ENCODE results near the gene SCAMP1. TPM values are rescaled to one million over a fixed set of nuclear protein-coding genes. Genes with fewer than 3 reads are reported as not detected.

SCAMP1 gene
- total RNA-seq, 1 experiment from 2014 or later, result 72.5 TPM

GRCh38 chr5:78419396-78419795, 59.0 kb downstream of the SCAMP1 start:
- H3K36me3 ChIP-seq (ENCODE audit: insufficient read depth, low read length), result peaks cover 19% of the 10 kb centered on the region; the same call in 1 of the 2 replicates
- H3K4me3 ChIP-seq (ENCODE audit: low read length), result no peak overlapping the region

GRCh38 chr5:78420548-78420947, 60.1 kb downstream of the SCAMP1 start:
- no peaks in the 10 kb centered on the region for H3K9me3 ChIP-seq (ENCODE audit: low read length)
- no peak overlapping the region for H3K4me3 ChIP-seq (ENCODE audit: low read length)
- H4K20me1 ChIP-seq (ENCODE audit: insufficient read depth, low read depth, low read length), result no peaks in the 10 kb centered on the region
- H3K27ac ChIP-seq (ENCODE audit: low read length), result no peak overlapping the region
- H3K27me3 ChIP-seq (ENCODE audit: low read length), result no peaks in the 10 kb centered on the region
- no peak overlapping the region for H3K4me2 ChIP-seq (ENCODE audit: low read depth, low read length, poor library complexity, severe bottlenecking)
- H3K9ac ChIP-seq (ENCODE audit: low read length), result no peak overlapping the region
- H3K36me3 ChIP-seq (ENCODE audit: insufficient read depth, low read length), result peaks cover 19% of the 10 kb centered on the region; the same call in 1 of the 2 replicates
- no peak for DNase-seq
- peaks cover 21% of the 10 kb centered on the region for H3K79me2 ChIP-seq (ENCODE audit: low read length)
- no peak overlapping the region for H2AFZ ChIP-seq (ENCODE audit: low read length)
- no peaks in the 10 kb centered on the region for H3K9me2 ChIP-seq (replicated peaks; ENCODE audit: insufficient read depth, low read length)
- H3K4me1 ChIP-seq (ENCODE audit: low read length), result peaks cover 15% of the 10 kb centered on the region

More at GRCh38 chr5:78419396-78419795, 59.0 kb downstream of the SCAMP1 start:
- Histone ChIP-seq H3K79me2 (ENCODE audit: low read length) (peaks cover 25% of the 10 kb centered on the region), H3K27ac (ENCODE audit: low read length) (no peak overlapping the region), H2AFZ (ENCODE audit: low read length) (no peak overlapping the region), H3K4me2 (ENCODE audit: low read depth, low read length, poor library complexity, severe bottlenecking) (no peak overlapping the region), H3K27me3 (ENCODE audit: low read length) (no peaks in the 10 kb centered on the region), H4K20me1 (ENCODE audit: insufficient read depth, low read depth, low read length) (no peaks in the 10 kb centered on the region), H3K9me2 (replicated peaks; ENCODE audit: insufficient read depth, low read length) (no peaks in the 10 kb centered on the region), H3K4me1 (ENCODE audit: low read length) (peaks cover 15% of the 10 kb centered on the region), H3K9me3 (ENCODE audit: low read length) (no peaks in the 10 kb centered on the region), H3K9ac (ENCODE audit: low read length) (no peak overlapping the region)
- DNase-seq, result no peak

GRCh38 chr5:78424665-78425064, 64.2 kb downstream of the SCAMP1 start:
- no peak overlapping the region for H3K27ac ChIP-seq (ENCODE audit: low read length)
- no peaks in the 10 kb centered on the region for H3K9me3 ChIP-seq (ENCODE audit: low read length)
- DNase-seq, result no peak
- no peaks in the 10 kb centered on the region for H3K27me3 ChIP-seq (ENCODE audit: low read length)
- peaks cover 34% of the 10 kb centered on the region for H3K36me3 ChIP-seq (ENCODE audit: insufficient read depth, low read length)
- no peak overlapping the region for H3K9ac ChIP-seq (ENCODE audit: low read length)
- H4K20me1 ChIP-seq (ENCODE audit: insufficient read depth, low read depth, low read length), result no peaks in the 10 kb centered on the region
- H3K79me2 ChIP-seq (ENCODE audit: low read length), result peaks cover 20% of the 10 kb centered on the region
- H3K9me2 ChIP-seq (replicated peaks; ENCODE audit: insufficient read depth, low read length), result no peaks in the 10 kb centered on the region
- no peak overlapping the region for H3K4me3 ChIP-seq (ENCODE audit: low read length)
- no peak overlapping the region for H3K4me2 ChIP-seq (ENCODE audit: low read depth, low read length, poor library complexity, severe bottlenecking)
- no peak overlapping the region for H2AFZ ChIP-seq (ENCODE audit: low read length)
- no peaks in the 10 kb centered on the region for H3K4me1 ChIP-seq (ENCODE audit: low read length)

GRCh38 chr5:78429332-78429980, 69.0 kb downstream of the SCAMP1 start:
- H3K27ac ChIP-seq (ENCODE audit: low read length), result no peak overlapping the region
- no peaks in the 10 kb centered on the region for H3K4me1 ChIP-seq (ENCODE audit: low read length)
- H4K20me1 ChIP-seq (ENCODE audit: insufficient read depth, low read depth, low read length), result no peaks in the 10 kb centered on the region
- H3K27me3 ChIP-seq (ENCODE audit: low read length), result no peaks in the 10 kb centered on the region
- DNase-seq, result no peak
- no peak overlapping the region for H3K4me2 ChIP-seq (ENCODE audit: low read depth, low read length, poor library complexity, severe bottlenecking)
- H2AFZ ChIP-seq (ENCODE audit: low read length), result no peak overlapping the region
- H3K79me2 ChIP-seq (ENCODE audit: low read length), result peaks cover 30% of the 10 kb centered on the region
- peaks cover 9% of the 10 kb centered on the region; the same call in 1 of the 2 replicates for H3K9me3 ChIP-seq (ENCODE audit: low read length)
- no peaks in the 10 kb centered on the region for H3K9me2 ChIP-seq (replicated peaks; ENCODE audit: insufficient read depth, low read length)
- H3K36me3 ChIP-seq (ENCODE audit: insufficient read depth, low read length), result peaks cover 59% of the 10 kb centered on the region
- no peak overlapping the region for H3K4me3 ChIP-seq (ENCODE audit: low read length)
- H3K9ac ChIP-seq (ENCODE audit: low read length), result no peak overlapping the region

GRCh38 chr5:78430866-78431265, 70.4 kb downstream of the SCAMP1 start:
- no peaks in the 10 kb centered on the region for H3K9me2 ChIP-seq (replicated peaks; ENCODE audit: insufficient read depth, low read length)

DNA sequence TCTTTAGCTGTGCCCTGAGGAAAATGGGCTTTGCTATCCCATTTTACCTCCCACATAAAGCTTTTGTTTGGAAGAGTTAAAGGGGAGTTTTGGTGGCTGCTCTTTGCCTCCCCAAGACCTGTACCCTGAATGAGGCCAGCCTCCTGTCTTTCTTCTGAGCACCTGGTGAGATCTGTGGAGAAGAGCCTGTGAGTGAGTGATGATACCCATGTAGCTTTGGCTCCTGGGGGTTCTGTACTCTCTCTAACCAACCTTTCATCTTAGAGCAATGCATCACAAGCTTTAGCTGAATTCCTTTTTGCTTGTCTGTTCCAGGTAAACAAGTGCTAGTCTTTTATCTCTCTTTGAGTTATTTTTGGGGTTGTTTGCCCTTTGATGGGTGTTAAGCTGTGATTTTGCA, 73.6 kb downstream of the SCAMP1 start:
- DNase-seq, result no peak
- Histone ChIP-seq H3K4me3 (ENCODE audit: low read length) (no peak overlapping the region), H3K9me2 (replicated peaks; ENCODE audit: insufficient read depth, low read length) (no peaks in the 10 kb centered on the region), H4K20me1 (ENCODE audit: insufficient read depth, low read depth, low read length) (no peaks in the 10 kb centered on the region), H3K27me3 (ENCODE audit: low read length) (no peaks in the 10 kb centered on the region), H3K4me2 (ENCODE audit: low read depth, low read length, poor library complexity, severe bottlenecking) (no peak overlapping the region), H3K9ac (ENCODE audit: low read length) (no peak overlapping the region), H3K27ac (ENCODE audit: low read length) (no peak overlapping the region), H2AFZ (ENCODE audit: low read length) (no peak overlapping the region), H3K9me3 (ENCODE audit: low read length) (peaks cover 9% of the 10 kb centered on the region; the same call in 1 of the 2 replicates), H3K36me3 (ENCODE audit: insufficient read depth, low read length) (peaks cover 41% of the 10 kb centered on the region), H3K79me2 (ENCODE audit: low read length) (peaks cover 24% of the 10 kb centered on the region), H3K4me1 (ENCODE audit: low read length) (no peaks in the 10 kb centered on the region)

More at GRCh38 chr5:78430866-78431265, 70.4 kb downstream of the SCAMP1 start:
- H3K4me3 ChIP-seq (ENCODE audit: low read length), result no peak overlapping the region
- no peaks in the 10 kb centered on the region for H3K4me1 ChIP-seq (ENCODE audit: low read length)
- H2AFZ ChIP-seq (ENCODE audit: low read length), result no peak overlapping the region
- peaks cover 9% of the 10 kb centered on the region; the same call in 1 of the 2 replicates for H3K9me3 ChIP-seq (ENCODE audit: low read length)
- no peak overlapping the region for H3K4me2 ChIP-seq (ENCODE audit: low read depth, low read length, poor library complexity, severe bottlenecking)
- no peak overlapping the region for H3K9ac ChIP-seq (ENCODE audit: low read length)
- H4K20me1 ChIP-seq (ENCODE audit: insufficient read depth, low read depth, low read length), result no peaks in the 10 kb centered on the region
- peaks cover 33% of the 10 kb centered on the region for H3K79me2 ChIP-seq (ENCODE audit: low read length)
- no peaks in the 10 kb centered on the region for H3K27me3 ChIP-seq (ENCODE audit: low read length)
- H3K36me3 ChIP-seq (ENCODE audit: insufficient read depth, low read length), result peaks cover 61% of the 10 kb centered on the region
- no peak for DNase-seq
- H3K27ac ChIP-seq (ENCODE audit: low read length), result no peak overlapping the region

DNA sequence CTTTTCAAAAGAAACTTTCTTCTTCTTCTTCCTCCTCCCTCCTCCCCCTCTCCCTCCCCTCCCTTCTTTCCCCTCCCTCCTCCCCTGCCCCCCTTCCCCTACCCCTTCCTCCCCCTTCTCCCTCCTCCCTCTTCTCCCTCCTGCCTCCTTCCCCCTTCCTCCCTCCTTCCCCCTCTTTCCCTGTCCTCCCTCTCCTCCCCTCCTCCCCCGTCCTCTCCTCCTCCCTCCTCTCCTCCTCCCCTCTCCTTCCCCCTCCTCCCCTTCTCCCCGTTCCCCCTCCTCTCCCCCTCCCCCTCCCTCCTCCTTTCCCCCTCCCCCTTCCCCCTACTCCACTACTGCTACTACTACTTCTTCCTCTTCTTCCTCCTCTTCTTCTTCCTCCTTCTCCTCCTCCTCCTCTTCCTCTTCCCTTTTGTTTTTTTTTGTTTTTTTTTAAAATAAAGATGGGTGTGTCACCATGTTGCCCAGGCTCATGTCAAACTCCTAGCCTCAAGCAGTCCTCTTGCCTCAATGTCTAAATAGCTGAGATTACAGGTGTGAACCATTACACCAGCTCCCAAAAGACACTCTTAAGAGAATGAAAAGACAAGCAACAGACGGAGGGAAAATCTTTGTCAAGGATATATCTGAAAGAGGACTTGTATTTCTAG, 87.5 kb downstream of the SCAMP1 start:
- Histone ChIP-seq H4K20me1 (ENCODE audit: insufficient read depth, low read depth, low read length) (no peaks in the 10 kb centered on the region), H3K4me3 (ENCODE audit: low read length) (no peak overlapping the region), H3K4me1 (ENCODE audit: low read length) (peaks cover 5% of the 10 kb centered on the region; the same call in 1 of the 2 replicates), H3K27ac (ENCODE audit: low read length) (no peak overlapping the region), H3K4me2 (ENCODE audit: low read depth, low read length, poor library complexity, severe bottlenecking) (no peak overlapping the region), H3K9me2 (replicated peaks; ENCODE audit: insufficient read depth, low read length) (no peaks in the 10 kb centered on the region), H3K79me2 (ENCODE audit: low read length) (peaks cover 19% of the 10 kb centered on the region; the same call in 1 of the 2 replicates), H3K36me3 (ENCODE audit: insufficient read depth, low read length) (peaks cover 8% of the 10 kb centered on the region; the same call in 1 of the 2 replicates), H3K9ac (ENCODE audit: low read length) (no peak overlapping the region), H2AFZ (ENCODE audit: low read length) (no peak overlapping the region), H3K9me3 (ENCODE audit: low read length) (no peaks in the 10 kb centered on the region; the same call in 1 of the 2 replicates), H3K27me3 (ENCODE audit: low read length) (no peaks in the 10 kb centered on the region)
- no peak for DNase-seq

GRCh38 chr5:78449103-78449502, 88.7 kb downstream of the SCAMP1 start:
- Histone ChIP-seq H3K9me3 (ENCODE audit: low read length) (no peaks in the 10 kb centered on the region; the same call in 1 of the 2 replicates), H3K27ac (ENCODE audit: low read length) (no peak overlapping the region), H3K36me3 (ENCODE audit: insufficient read depth, low read length) (peaks cover 8% of the 10 kb centered on the region; the same call in 1 of the 2 replicates), H3K4me2 (ENCODE audit: low read depth, low read length, poor library complexity, severe bottlenecking) (no peak overlapping the region), H4K20me1 (ENCODE audit: insufficient read depth, low read depth, low read length) (no peaks in the 10 kb centered on the region), H3K9me2 (replicated peaks; ENCODE audit: insufficient read depth, low read length) (no peaks in the 10 kb centered on the region), H3K9ac (ENCODE audit: low read length) (no peak overlapping the region), H3K4me3 (ENCODE audit: low read length) (no peak overlapping the region), H3K27me3 (ENCODE audit: low read length) (no peaks in the 10 kb centered on the region), H2AFZ (ENCODE audit: low read length) (no peak overlapping the region), H3K4me1 (ENCODE audit: low read length) (peaks cover 5% of the 10 kb centered on the region; the same call in 1 of the 2 replicates), H3K79me2 (ENCODE audit: low read length) (peaks cover 19% of the 10 kb centered on the region; the same call in 1 of the 2 replicates)
- no peak for DNase-seq
